H9 (cell line): ENCODE measurements around the gene C5orf15. TPM values are rescaled to one million over a fixed set of nuclear protein-coding genes. Genes with fewer than 3 reads are reported as not detected.

Experiments used
- DNase-seq: peaks from one replicate; pipeline ENCODE4 v3.0.0-alpha.2; 2017
- H2AFZ ChIP-seq: one replicate; pipeline ENCODE4 v1.6.1; 2013; ENCODE audit warnings: mild to moderate bottlenecking, low read length, control low read depth, moderate library complexity
- H2AK5ac ChIP-seq: 2 replicates; pipeline ENCODE4 v1.6.1; 2013; ENCODE audit warnings: low read length, control low read depth, mixed read lengths; ENCODE audit not compliant: insufficient read length
- H2BK120ac ChIP-seq: one replicate; pipeline ENCODE4 v1.6.1; 2013; ENCODE audit warnings: low read depth, mild to moderate bottlenecking, low read length, control low read depth, inconsistent platforms; ENCODE audit not compliant: poor library complexity, severe bottlenecking
- H2BK12ac ChIP-seq: 2 replicates; pipeline ENCODE4 v1.6.1; 2013; ENCODE audit warnings: low read length, control low read depth, mixed read lengths, low read depth; ENCODE audit not compliant: insufficient read length
- H2BK15ac ChIP-seq: 2 replicates; pipeline ENCODE4 v1.6.1; 2013; ENCODE audit warnings: low read depth, low read length, control low read depth
- H2BK20ac ChIP-seq: one replicate; pipeline ENCODE4 v1.6.1; 2013; ENCODE audit warnings: low read depth, mild to moderate bottlenecking, low read length, control low read depth, inconsistent platforms; ENCODE audit not compliant: poor library complexity, severe bottlenecking
- H2BK5ac ChIP-seq: 2 replicates; pipeline ENCODE4 v1.6.1; 2013; ENCODE audit warnings: low read length, control low read depth, mixed read lengths; ENCODE audit not compliant: insufficient read length
- H3K14ac ChIP-seq: 2 replicates; pipeline ENCODE4 v1.6.1; 2013; ENCODE audit warnings: low read length, control low read depth; ENCODE audit not compliant: insufficient read depth
- H3K18ac ChIP-seq: 2 replicates; pipeline ENCODE4 v1.6.1; 2013; ENCODE audit warnings: low read depth, mild to moderate bottlenecking, mixed read lengths, low read length, control low read depth; ENCODE audit not compliant: insufficient read length
- H3K23ac ChIP-seq: 2 replicates; pipeline ENCODE4 v1.6.1; 2013; ENCODE audit warnings: low read length, control low read depth, mixed read lengths, low read depth; ENCODE audit not compliant: insufficient read length
- H3K23me2 ChIP-seq: 2 replicates; pipeline ENCODE4 v1.6.1; 2013; ENCODE audit warnings: low read depth, mild to moderate bottlenecking, mixed read lengths, low read length, control low read depth; ENCODE audit not compliant: insufficient read length, poor library complexity, severe bottlenecking
- H3K27ac ChIP-seq: 2 replicates; pipeline ENCODE4 v1.5.1; 2013; ENCODE audit warnings: low read length, control low read depth, mixed read lengths, low read depth; ENCODE audit not compliant: insufficient read length
- H3K27me3 ChIP-seq: 2 replicates; pipeline ENCODE4 v1.6.1; 2013; ENCODE audit warnings: low read length, control low read depth, inconsistent platforms; ENCODE audit not compliant: insufficient read depth
- H3K4ac ChIP-seq: 2 replicates; pipeline ENCODE4 v1.6.1; 2013; ENCODE audit warnings: low read depth, mild to moderate bottlenecking, control low read depth, inconsistent platforms, low read length, moderate library complexity
- H3K4me1 ChIP-seq: 2 replicates; pipeline ENCODE4 v1.6.1; 2013; ENCODE audit warnings: low read length, control low read depth, inconsistent platforms; ENCODE audit not compliant: insufficient read depth
- H3K4me2 ChIP-seq: 2 replicates; pipeline ENCODE4 v1.6.1; 2013; ENCODE audit warnings: low read length, control low read depth, mixed read lengths; ENCODE audit not compliant: insufficient read length, insufficient read depth
- H3K56ac ChIP-seq: 2 replicates; pipeline ENCODE4 v1.6.1; 2013; ENCODE audit warnings: low read depth, mild to moderate bottlenecking, mixed read lengths, low read length, control low read depth; ENCODE audit not compliant: insufficient read length
- H3K79me1 ChIP-seq: 2 replicates; pipeline ENCODE4 v1.6.1; 2013; ENCODE audit warnings: low read depth, mild to moderate bottlenecking, moderate library complexity, low read length, control low read depth, inconsistent platforms; ENCODE audit not compliant: insufficient read depth, poor library complexity, severe bottlenecking
- H3K79me2 ChIP-seq: 2 replicates; pipeline ENCODE4 v1.6.1; 2013; ENCODE audit warnings: low read length, control low read depth, inconsistent platforms; ENCODE audit not compliant: insufficient read depth
- H3K9ac ChIP-seq: 2 replicates; pipeline ENCODE4 v1.6.1; 2013; ENCODE audit warnings: low read length, control low read depth, mixed read lengths; ENCODE audit not compliant: insufficient read length; ENCODE audit errors: extremely low read depth
- H3K9me3 ChIP-seq: one replicate; pipeline ENCODE4 v1.6.1; 2013; ENCODE audit warnings: low read depth, low read length, inconsistent platforms; ENCODE audit not compliant: control insufficient read depth
- H3T11ph ChIP-seq: one replicate; pipeline ENCODE4 v1.6.1; 2013; ENCODE audit warnings: mild to moderate bottlenecking, low read length, control low read depth, inconsistent platforms
- H4K20me1 ChIP-seq: one replicate; pipeline ENCODE4 v1.6.1; 2013; ENCODE audit not compliant: control insufficient read depth, insufficient read length, insufficient read depth
- H4K5ac ChIP-seq: 2 replicates; pipeline ENCODE4 v1.6.1; 2013; ENCODE audit warnings: low read depth, mild to moderate bottlenecking, mixed read lengths, low read length, control low read depth; ENCODE audit not compliant: insufficient read length
- H4K8ac ChIP-seq: replicated peaks from 2 replicates; pipeline ENCODE4 v1.6.1; 2013; ENCODE audit warnings: low read length, control low read depth, mixed read lengths, low read depth; ENCODE audit not compliant: insufficient read length
- H4K91ac ChIP-seq: 2 replicates; pipeline ENCODE4 v1.6.1; 2013; ENCODE audit warnings: low read depth, mild to moderate bottlenecking, moderate library complexity, mixed read lengths, low read length, control low read depth; ENCODE audit not compliant: insufficient read length
- H3K27ac Mint-ChIP-seq, 3 experiments: 2 replicates in 2 of 3; 3 replicates in 1 of 3; pipeline ENCODE4 v1.8.0; 2020 to 2021; ENCODE audit warnings: mixed read lengths in 3 of 3, mild to moderate bottlenecking in 1 of 3, moderate library complexity in 1 of 3
- H3K27me3 Mint-ChIP-seq: 2 replicates; pipeline ENCODE4 v1.8.0; 2021; ENCODE audit warnings: low read depth, mild to moderate bottlenecking, moderate library complexity, mixed read lengths
- H3K36me3 Mint-ChIP-seq, 3 experiments: 2 replicates in 2 of 3; 3 replicates in 1 of 3; pipeline ENCODE4 v1.8.0; 2020 to 2021; ENCODE audit warnings: low read depth in 3 of 3, mixed read lengths in 3 of 3; ENCODE audit not compliant: insufficient read depth in 1 of 3
- H3K4me1 Mint-ChIP-seq, 2 experiments: 2 replicates each; pipeline ENCODE4 v1.8.0; 2020; ENCODE audit warnings: mixed read lengths in 2 of 2
- H3K4me3 Mint-ChIP-seq, 2 experiments: 2 replicates in 1 of 2; 3 replicates in 1 of 2; pipeline ENCODE4 v1.8.0; 2020 to 2021; ENCODE audit warnings: mild to moderate bottlenecking in 2 of 2, mixed read lengths in 2 of 2, moderate library complexity in 1 of 2
- H3K9me3 Mint-ChIP-seq, 2 experiments: 2 replicates in 1 of 2; 3 replicates in 1 of 2; pipeline ENCODE4 v1.8.0; 2020; ENCODE audit warnings: mild to moderate bottlenecking in 2 of 2, mixed read lengths in 2 of 2, moderate library complexity in 1 of 2
- WGBS: extraction: QIAGEN DNeasy Blood & Tissue Kit; methylation state at CpG from one replicate; pipeline ENCODE4 v1.1.7; 2013; ENCODE audit warnings: missing lambda C conversion rate, low lambda C conversion rate, mixed read lengths; ENCODE audit not compliant: insufficient read length; ENCODE audit errors: extremely low coverage; 5-methylcytosine and 5-hydroxymethylcytosine counted together
- total RNA-seq: library from RNA; stranded (reverse); gene quantifications from 2 replicates; pipeline ENCODE4 v1.2.1, GENCODE V29; 2021
- TF ChIP-seq, protein P1 (sequence below): fragments of 200-600 bp; sonication (generic); conservative IDR thresholded peaks from 3 replicates; pipeline ENCODE4 v1.8.0; 2021; ENCODE audit warnings: antibody characterized with exemption, mild to moderate bottlenecking

C5orf15 gene
- total RNA-seq, 1 experiment from 2014 or later, result 33.4 TPM

DNA sequence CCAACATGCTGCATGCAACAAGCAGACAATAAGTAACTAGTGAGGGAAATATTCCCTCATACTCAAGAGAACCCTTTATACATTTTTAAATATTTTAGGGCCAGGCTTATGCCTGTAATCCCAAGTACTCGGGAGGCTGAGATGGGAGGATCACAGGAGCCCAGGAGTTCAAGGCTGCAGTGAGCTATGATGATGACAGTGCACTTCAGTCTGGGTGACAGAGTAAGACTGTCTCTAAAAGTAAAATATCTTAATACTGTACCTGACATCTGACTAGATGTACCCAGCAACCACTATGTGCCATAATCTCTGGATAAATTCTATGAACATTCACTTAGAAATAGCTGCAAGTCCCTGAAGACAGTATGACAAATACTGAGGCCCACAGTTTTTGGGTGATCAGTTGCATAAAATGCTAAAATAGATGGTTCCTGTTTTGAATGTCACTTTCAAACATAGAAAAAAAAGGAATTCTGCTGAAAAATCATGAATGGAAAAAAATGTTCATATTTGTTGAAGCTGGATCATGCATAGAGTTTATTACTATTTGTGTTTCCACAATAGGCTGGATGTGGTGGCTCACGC, 2.0 kb upstream of the C5orf15 start:
- H3K23me2 ChIP-seq, result peaks cover 7% of the 10 kb centered on the region
- H3K79me2 ChIP-seq, result peaks cover 3% of the 10 kb centered on the region; the same call in 1 of the 2 replicates
- H3T11ph ChIP-seq, result no peak overlapping the region
- no peak overlapping the region for H3K9ac ChIP-seq
- no peak overlapping the region for H2BK20ac ChIP-seq
- no peak overlapping the region for H2BK5ac ChIP-seq
- H3K79me1 ChIP-seq, result no peaks in the 10 kb centered on the region
- H3K27ac ChIP-seq, result no peak overlapping the region
- no peak overlapping the region for H2AFZ ChIP-seq
- no peak overlapping the region for H3K4me2 ChIP-seq
- TF ChIP-seq, protein P1, sequence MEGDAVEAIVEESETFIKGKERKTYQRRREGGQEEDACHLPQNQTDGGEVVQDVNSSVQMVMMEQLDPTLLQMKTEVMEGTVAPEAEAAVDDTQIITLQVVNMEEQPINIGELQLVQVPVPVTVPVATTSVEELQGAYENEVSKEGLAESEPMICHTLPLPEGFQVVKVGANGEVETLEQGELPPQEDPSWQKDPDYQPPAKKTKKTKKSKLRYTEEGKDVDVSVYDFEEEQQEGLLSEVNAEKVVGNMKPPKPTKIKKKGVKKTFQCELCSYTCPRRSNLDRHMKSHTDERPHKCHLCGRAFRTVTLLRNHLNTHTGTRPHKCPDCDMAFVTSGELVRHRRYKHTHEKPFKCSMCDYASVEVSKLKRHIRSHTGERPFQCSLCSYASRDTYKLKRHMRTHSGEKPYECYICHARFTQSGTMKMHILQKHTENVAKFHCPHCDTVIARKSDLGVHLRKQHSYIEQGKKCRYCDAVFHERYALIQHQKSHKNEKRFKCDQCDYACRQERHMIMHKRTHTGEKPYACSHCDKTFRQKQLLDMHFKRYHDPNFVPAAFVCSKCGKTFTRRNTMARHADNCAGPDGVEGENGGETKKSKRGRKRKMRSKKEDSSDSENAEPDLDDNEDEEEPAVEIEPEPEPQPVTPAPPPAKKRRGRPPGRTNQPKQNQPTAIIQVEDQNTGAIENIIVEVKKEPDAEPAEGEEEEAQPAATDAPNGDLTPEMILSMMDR, result no peak
- H4K8ac ChIP-seq, result no peak overlapping the region
- H3K4ac ChIP-seq, result no peak overlapping the region
- H3K9me3 Mint-ChIP-seq, result no peaks in the 10 kb centered on the region
- no peak for DNase-seq
- H4K91ac ChIP-seq, result no peak overlapping the region
- no peak overlapping the region for H2BK12ac ChIP-seq
- no peak overlapping the region for H2BK120ac ChIP-seq
- no peak overlapping the region for H4K5ac ChIP-seq
- no peak overlapping the region for H3K23ac ChIP-seq
- H3K9me3 ChIP-seq, result no peaks in the 10 kb centered on the region
- peaks cover 18 to 42% (median 40%) of the 10 kb centered on the region in 3 experiments; a peak in 6 of 7 replicates for H3K36me3 Mint-ChIP-seq
- no peaks in the 10 kb centered on the region for H3K27me3 ChIP-seq
- H3K27me3 Mint-ChIP-seq, result no peaks in the 10 kb centered on the region; the same call in 1 of the 2 replicates
- H3K18ac ChIP-seq, result no peak overlapping the region
- H2BK15ac ChIP-seq, result no peak overlapping the region
- no peaks in the 10 kb centered on the region for H4K20me1 ChIP-seq
- no CpG with 5 or more reads among the region's 2 CpGs for WGBS
- no peak overlapping the region for H2AK5ac ChIP-seq
- H3K14ac ChIP-seq, result no peak overlapping the region
- H3K4me1 Mint-ChIP-seq, result peaks cover 10 to 11% of the 10 kb centered on the region in 2 experiments
- H3K27ac Mint-ChIP-seq, result no peak overlapping the region
- no peak overlapping the region for H3K4me3 Mint-ChIP-seq
- no peaks in the 10 kb centered on the region for H3K4me1 ChIP-seq
- no peak overlapping the region for H3K56ac ChIP-seq
